Measurements from ENCODE around the gene MAN2A2.

Gene MAN2A2

DNA sequence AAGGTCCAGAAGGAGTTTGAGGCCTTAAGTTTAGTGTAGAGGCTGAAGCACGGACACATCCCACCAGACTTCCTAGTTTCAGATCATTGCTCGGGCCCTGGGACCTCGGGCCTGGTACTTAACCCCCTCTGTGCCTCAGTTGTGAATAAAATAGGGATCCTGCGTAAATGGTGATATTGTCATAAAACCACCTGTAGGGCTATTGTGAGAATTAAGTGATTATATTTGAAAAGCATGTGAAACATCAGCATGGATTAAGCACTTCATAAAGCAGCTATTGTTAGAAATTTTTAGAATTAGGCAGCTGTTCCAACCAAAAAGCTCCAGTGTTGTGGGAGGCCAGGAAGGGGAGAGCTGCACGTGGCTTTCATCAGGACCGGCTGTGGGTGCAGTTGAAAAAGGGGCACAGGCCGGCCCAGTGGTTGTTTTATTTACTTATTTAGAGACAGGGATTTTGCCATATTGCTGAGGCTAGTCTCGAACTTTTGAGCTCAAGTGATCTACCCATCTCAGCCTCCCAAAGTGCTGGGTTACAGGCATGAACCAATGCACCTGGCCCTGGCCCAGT, 56.0 kb downstream of the MAN2A2 start:
- H3K4me1 ChIP-seq (ENCODE audit: insufficient read depth, low read length, severe bottlenecking): peaks cover 23% of the 10 kb centered on the region
- no peak overlapping the region for H3K9ac ChIP-seq (ENCODE audit: low read length)

DNA sequence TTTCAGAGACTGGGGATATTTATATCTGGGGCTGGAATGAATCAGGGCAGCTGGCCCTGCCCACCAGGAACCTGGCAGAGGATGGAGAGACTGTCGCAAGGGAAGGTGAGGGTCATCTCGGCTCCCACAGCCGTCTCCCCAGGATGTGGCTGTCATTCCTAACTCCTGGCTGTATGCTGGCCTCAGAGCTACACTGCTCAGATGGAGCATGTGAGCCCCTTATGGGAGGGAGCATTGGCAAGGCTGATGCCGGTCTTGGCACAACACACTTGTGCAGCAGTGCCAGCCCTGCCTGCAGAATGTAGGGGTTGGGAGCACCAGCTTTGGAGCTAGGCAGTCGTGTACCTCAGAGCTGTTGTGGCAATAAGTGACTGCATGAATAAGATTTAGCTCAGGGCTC, 56.8 kb downstream of the MAN2A2 start:
- TF ChIP-seq, protein P1, sequence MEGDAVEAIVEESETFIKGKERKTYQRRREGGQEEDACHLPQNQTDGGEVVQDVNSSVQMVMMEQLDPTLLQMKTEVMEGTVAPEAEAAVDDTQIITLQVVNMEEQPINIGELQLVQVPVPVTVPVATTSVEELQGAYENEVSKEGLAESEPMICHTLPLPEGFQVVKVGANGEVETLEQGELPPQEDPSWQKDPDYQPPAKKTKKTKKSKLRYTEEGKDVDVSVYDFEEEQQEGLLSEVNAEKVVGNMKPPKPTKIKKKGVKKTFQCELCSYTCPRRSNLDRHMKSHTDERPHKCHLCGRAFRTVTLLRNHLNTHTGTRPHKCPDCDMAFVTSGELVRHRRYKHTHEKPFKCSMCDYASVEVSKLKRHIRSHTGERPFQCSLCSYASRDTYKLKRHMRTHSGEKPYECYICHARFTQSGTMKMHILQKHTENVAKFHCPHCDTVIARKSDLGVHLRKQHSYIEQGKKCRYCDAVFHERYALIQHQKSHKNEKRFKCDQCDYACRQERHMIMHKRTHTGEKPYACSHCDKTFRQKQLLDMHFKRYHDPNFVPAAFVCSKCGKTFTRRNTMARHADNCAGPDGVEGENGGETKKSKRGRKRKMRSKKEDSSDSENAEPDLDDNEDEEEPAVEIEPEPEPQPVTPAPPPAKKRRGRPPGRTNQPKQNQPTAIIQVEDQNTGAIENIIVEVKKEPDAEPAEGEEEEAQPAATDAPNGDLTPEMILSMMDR (IDR thresholded peaks at IDR 0.05; ENCODE audit: low read length): no peak
- TF ChIP-seq EZH2 (IDR thresholded peaks at IDR 0.05; ENCODE audit: borderline replicate concordance, low read length): no peak
- Histone ChIP-seq H4K20me1 (ENCODE audit: insufficient read depth, low read length) (no peaks in the 10 kb centered on the region), H2AFZ (ENCODE audit: low read length) (no peak overlapping the region), H3K36me3 (ENCODE audit: insufficient read depth, low read length) (peaks cover 51% of the 10 kb centered on the region), H3K79me2 (ENCODE audit: insufficient read depth, low read length) (no peaks in the 10 kb centered on the region), H3F3A (ENCODE audit: insufficient read depth, low read length) (no peaks in the 10 kb centered on the region), H3K27ac (ENCODE audit: low read depth, low read length, poor library complexity, severe bottlenecking) (no peak overlapping the region), H3K9me2 (ENCODE audit: low read depth, low read length) (no peaks in the 10 kb centered on the region), H3K9me3 (ENCODE audit: low read length) (no peaks in the 10 kb centered on the region), H3K9ac (ENCODE audit: low read length) (no peak overlapping the region), H3K27me3 (ENCODE audit: insufficient read depth, low read length) (no peaks in the 10 kb centered on the region), H3K4me1 (ENCODE audit: insufficient read depth, low read length, severe bottlenecking) (peaks cover 17% of the 10 kb centered on the region), H3K4me3 (ENCODE audit: low read depth, low read length, poor library complexity, severe bottlenecking) (no peak overlapping the region), H3K4me2 (ENCODE audit: low read length) (no peak overlapping the region)

More for the DNA sequence above, 56.0 kb downstream of the MAN2A2 start:
- Histone ChIP-seq H3K27me3 (ENCODE audit: insufficient read depth, low read length) (no peaks in the 10 kb centered on the region), H3K9me2 (ENCODE audit: low read depth, low read length) (no peaks in the 10 kb centered on the region), H3K79me2 (ENCODE audit: insufficient read depth, low read length) (no peaks in the 10 kb centered on the region), H3K27ac (ENCODE audit: low read depth, low read length, poor library complexity, severe bottlenecking) (no peak overlapping the region), H3F3A (ENCODE audit: insufficient read depth, low read length) (no peaks in the 10 kb centered on the region), H3K4me2 (ENCODE audit: low read length) (no peak overlapping the region), H3K9me3 (ENCODE audit: low read length) (no peaks in the 10 kb centered on the region), H3K4me3 (ENCODE audit: low read depth, low read length, poor library complexity, severe bottlenecking) (no peak overlapping the region), H3K36me3 (ENCODE audit: insufficient read depth, low read length) (peaks cover 45% of the 10 kb centered on the region), H2AFZ (ENCODE audit: low read length) (no peak overlapping the region), H4K20me1 (ENCODE audit: insufficient read depth, low read length) (no peaks in the 10 kb centered on the region)
- no peak for TF ChIP-seq EZH2 (IDR thresholded peaks at IDR 0.05; ENCODE audit: borderline replicate concordance, low read length)
- TF ChIP-seq, protein P1 (IDR thresholded peaks at IDR 0.05; ENCODE audit: low read length): no peak

DNA sequence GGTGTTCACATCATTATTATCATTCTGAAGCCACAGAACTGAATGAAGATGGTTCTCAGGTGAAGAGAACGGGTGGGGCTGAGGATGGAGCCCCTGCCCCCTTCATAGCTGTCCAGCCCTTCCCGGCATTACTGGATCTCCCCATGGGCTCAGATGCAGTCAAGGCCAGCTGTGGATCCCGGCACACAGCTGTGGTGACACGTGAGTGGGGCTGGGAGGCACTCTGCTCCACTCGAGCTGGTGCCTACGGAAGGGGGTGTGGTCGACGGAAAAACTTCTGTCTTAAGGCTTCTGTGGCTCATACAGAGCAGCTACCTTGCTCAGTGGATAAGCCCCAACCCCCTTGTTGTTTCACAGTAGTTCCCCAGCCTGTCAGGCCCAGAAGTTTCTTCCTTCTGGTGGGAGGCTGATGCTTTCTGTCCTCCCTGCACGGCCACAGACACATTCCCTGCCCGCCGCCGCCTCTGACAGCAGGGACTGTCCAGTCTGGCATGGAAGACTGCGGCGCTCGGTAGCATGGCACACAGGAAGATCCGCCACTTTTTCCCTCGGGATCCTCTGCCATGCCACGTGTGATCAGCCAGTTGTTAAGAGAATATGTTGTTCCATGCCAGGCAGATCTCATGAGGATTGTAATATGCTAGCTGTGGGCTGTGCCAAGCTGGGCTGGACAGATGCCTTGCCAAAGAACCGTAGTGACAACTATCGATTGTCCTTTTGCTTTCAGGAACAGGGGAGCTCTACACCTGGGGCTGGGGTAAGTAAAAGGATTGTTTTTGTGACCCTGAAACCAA, 57.4 kb downstream of the MAN2A2 start:
- Histone ChIP-seq H2AFZ (ENCODE audit: low read length) (no peak overlapping the region), H4K20me1 (ENCODE audit: insufficient read depth, low read length) (no peaks in the 10 kb centered on the region), H3K36me3 (ENCODE audit: insufficient read depth, low read length) (peaks cover 57% of the 10 kb centered on the region), H3K4me2 (ENCODE audit: low read length) (no peak overlapping the region), H3K27ac (ENCODE audit: low read depth, low read length, poor library complexity, severe bottlenecking) (no peak overlapping the region), H3K9me2 (ENCODE audit: low read depth, low read length) (no peaks in the 10 kb centered on the region), H3K4me1 (ENCODE audit: insufficient read depth, low read length, severe bottlenecking) (peaks cover 14% of the 10 kb centered on the region), H3K9me3 (ENCODE audit: low read length) (no peaks in the 10 kb centered on the region), H3K9ac (ENCODE audit: low read length) (no peak overlapping the region), H3K27me3 (ENCODE audit: insufficient read depth, low read length) (no peaks in the 10 kb centered on the region), H3K79me2 (ENCODE audit: insufficient read depth, low read length) (no peaks in the 10 kb centered on the region), H3F3A (ENCODE audit: insufficient read depth, low read length) (no peaks in the 10 kb centered on the region), H3K4me3 (ENCODE audit: low read depth, low read length, poor library complexity, severe bottlenecking) (no peak overlapping the region)
- TF ChIP-seq, protein P1 (IDR thresholded peaks at IDR 0.05; ENCODE audit: low read length): no peak
- no peak for TF ChIP-seq EZH2 (IDR thresholded peaks at IDR 0.05; ENCODE audit: borderline replicate concordance, low read length)

Measured in OCI-LY1 (cell line).